ENCODE results near the gene MITF.

DNA sequence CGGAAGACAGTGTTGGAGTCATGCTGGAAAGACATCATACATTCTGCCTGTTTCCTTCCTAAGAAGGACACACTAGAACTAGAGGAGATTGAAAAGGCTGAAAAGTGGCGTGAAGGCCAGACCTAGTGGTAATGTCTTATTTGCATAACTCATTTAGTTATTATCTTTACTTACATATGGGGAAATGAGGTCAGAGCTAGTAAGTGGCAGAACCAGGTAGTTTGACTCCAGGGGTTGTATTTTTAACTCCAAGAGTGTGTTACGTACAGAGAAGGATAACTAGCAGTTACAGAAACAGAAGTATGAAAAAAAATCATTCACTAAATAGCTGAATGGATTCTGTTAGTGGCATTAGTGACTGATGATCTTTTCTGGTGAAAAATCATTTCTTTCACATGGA, 108.0 kb downstream of the MITF start:
- TF ChIP-seq, protein P1, sequence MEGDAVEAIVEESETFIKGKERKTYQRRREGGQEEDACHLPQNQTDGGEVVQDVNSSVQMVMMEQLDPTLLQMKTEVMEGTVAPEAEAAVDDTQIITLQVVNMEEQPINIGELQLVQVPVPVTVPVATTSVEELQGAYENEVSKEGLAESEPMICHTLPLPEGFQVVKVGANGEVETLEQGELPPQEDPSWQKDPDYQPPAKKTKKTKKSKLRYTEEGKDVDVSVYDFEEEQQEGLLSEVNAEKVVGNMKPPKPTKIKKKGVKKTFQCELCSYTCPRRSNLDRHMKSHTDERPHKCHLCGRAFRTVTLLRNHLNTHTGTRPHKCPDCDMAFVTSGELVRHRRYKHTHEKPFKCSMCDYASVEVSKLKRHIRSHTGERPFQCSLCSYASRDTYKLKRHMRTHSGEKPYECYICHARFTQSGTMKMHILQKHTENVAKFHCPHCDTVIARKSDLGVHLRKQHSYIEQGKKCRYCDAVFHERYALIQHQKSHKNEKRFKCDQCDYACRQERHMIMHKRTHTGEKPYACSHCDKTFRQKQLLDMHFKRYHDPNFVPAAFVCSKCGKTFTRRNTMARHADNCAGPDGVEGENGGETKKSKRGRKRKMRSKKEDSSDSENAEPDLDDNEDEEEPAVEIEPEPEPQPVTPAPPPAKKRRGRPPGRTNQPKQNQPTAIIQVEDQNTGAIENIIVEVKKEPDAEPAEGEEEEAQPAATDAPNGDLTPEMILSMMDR (IDR thresholded peaks at IDR 0.05) = no peak
- no peak for TF ChIP-seq ZFX (IDR thresholded peaks at IDR 0.05; ENCODE audit: borderline replicate concordance)
